ENCODE measurements around the gene ZNF418. TPM values are rescaled to one million over a fixed set of nuclear protein-coding genes. Genes with fewer than 3 reads are reported as not detected.

The ZNF418 gene
- total and polyA plus RNA-seq, 2 of the 13 experiments (the other 11 are each of a cell fraction or from before 2014, with no cell fraction given), result 0.07 to 0.27 TPM

- no peak overlapping the region for H2AFZ ChIP-seq (ENCODE audit: low read length)
- no peak for DNase-seq (ENCODE audit: low spot score)
- TF ChIP-seq ZNF512 (CRISPR knock-in tag; IDR thresholded peaks at IDR 0.05) (no peak), THAP8 (CRISPR knock-in tag; IDR thresholded peaks at IDR 0.05; ENCODE audit: borderline replicate concordance) (0 out of 2 replicates have a peak, but pooled peaks have one; percentile 43), ZNF513 (CRISPR knock-in tag; conservative IDR thresholded peaks at IDR 0.05) (0 out of 2 replicates have a peak, but pooled peaks have one; percentile 33), GLI4 (CRISPR knock-in tag; IDR thresholded peaks at IDR 0.05; ENCODE audit: borderline replicate concordance) (0 out of 2 replicates have a peak, but pooled peaks have one; percentile 10), PAXIP1 (CRISPR knock-in tag; conservative IDR thresholded peaks at IDR 0.05) (no peak), TFAP4 (IDR thresholded peaks at IDR 0.05; ENCODE audit: borderline replicate concordance, low read depth) (0 out of 2 replicates have a peak, but pooled peaks have one; percentile 1), ZNF883 (CRISPR knock-in tag; IDR thresholded peaks at IDR 0.05; ENCODE audit: not compliant biosample characterization) (peak; percentile 33), ZNF569 (CRISPR knock-in tag; IDR thresholded peaks at IDR 0.05; ENCODE audit: borderline replicate concordance) (no peak), TERF1 (CRISPR knock-in tag; IDR thresholded peaks at IDR 0.05) (no peak), ARHGAP35 (CRISPR knock-in tag; IDR thresholded peaks at IDR 0.05; ENCODE audit: borderline replicate concordance) (0 out of 2 replicates have a peak, but pooled peaks have one; percentile 6), ZNF784 (CRISPR knock-in tag; IDR thresholded peaks at IDR 0.05; ENCODE audit: borderline replicate concordance) (0 out of 2 replicates have a peak, but pooled peaks have one; percentile 20)
These were observed 11.9 kb upstream of the ZNF418 start for GRCh38 chr19:57947088-57947418.

More at GRCh38 chr19:57947088-57947418, 11.9 kb upstream of the ZNF418 start:
- ATAC-seq (peak; percentile 29), FAIRE-seq (no peak)
- BruUV-seq (replicated peaks), result no TSS peak
- peak overlapping the region; percentile 76 to 90 (median 88) for H3K4me3 ChIP-seq (replicated peaks in 1 of 3; ENCODE audit: insufficient read depth in 1 of 3, low read depth in 2 of 3, low read length in 3 of 3)
- peak overlapping the region; percentile 90 for H3K4me2 ChIP-seq (ENCODE audit: low read depth, low read length)
- peaks cover 15% of the 10 kb centered on the region for H3K4me1 ChIP-seq (ENCODE audit: insufficient read depth, low read length)
- in situ Hi-C loops (cut with HindIII; ENCODE audit: extremely low pct_ligation_motif_present, low pct_unique_long_range_greater_than_20kb) (no loop called here), intact Hi-C loops (cut with micrococcal nuclease; ENCODE audit: unreplicated experiment) (loop anchor here (1.0 kb wide), 2 partner anchors 55 to 207 kb away; partner anchors contain the start of gene ZNF606)
- H3K9ac ChIP-seq (ENCODE audit: insufficient read depth, low read depth, low read length), result peak overlapping the region; percentile 84
- peak overlapping the region; percentile 60 for H3K27ac ChIP-seq (ENCODE audit: extremely low read length, insufficient read depth, low read length)
- H3K36me3 ChIP-seq (replicated peaks in 1 of 2; ENCODE audit: control insufficient read depth in 1 of 2, insufficient read depth in 2 of 2, low read length in 2 of 2), result peaks cover 7 to 19% of the 10 kb centered on the region in 2 experiments; a peak in 4 of 5 replicates
- 0% methylated on average over 6 of the region's 18 CpGs for WGBS (ENCODE audit: low lambda C conversion rate)
- CTCF ChIA-PET (ENCODE audit: low intra/inter-chr PET ratio, low total read pairs), result interaction anchor here (1.3 kb wide), 1 partner anchor 208 kb away, joined by 7 read pairs; no protein-coding TSS in a partner anchor
- H3K27me3 ChIP-seq (ENCODE audit: control insufficient read depth in 1 of 2, insufficient read depth in 2 of 2, low read length in 2 of 2), result no peaks in the 10 kb centered on the region; a peak in 1 of 5 replicates
- no peaks in the 10 kb centered on the region for H4K20me1 ChIP-seq (ENCODE audit: insufficient read depth, low read length)
- peaks cover 21% of the 10 kb centered on the region for H3K79me2 ChIP-seq (ENCODE audit: insufficient read depth, low read length)
- H3K9me3 ChIP-seq (ENCODE audit: low read length), result peaks cover 33% of the 10 kb centered on the region
- POLR2A ChIA-PET, result interaction anchor here (0.8 kb wide), 1 partner anchor 200 kb away, joined by 3 read pairs; the partner anchor contains the start of gene ZNF776

All from HepG2 (cell line).